GM12891 (cell line): ENCODE results near the gene WDR64.

ENCODE experiments used
- PAX5 ChIP-seq: IDR thresholded peaks from 2 replicates; pipeline ENCODE4 v1.6.1; 2011; ENCODE audit warnings: low read length, moderate library complexity, mild to moderate bottlenecking; ENCODE audit not compliant: insufficient read depth, severe bottlenecking
- POLR2A ChIP-seq: IDR thresholded peaks from 2 replicates; pipeline ENCODE4 v1.6.1; 2011; ENCODE audit warnings: low read depth, low read length, control low read depth
- POLR2AphosphoS5 ChIP-seq: IDR thresholded peaks from 2 replicates; pipeline ENCODE4 v1.6.1; 2011; ENCODE audit warnings: low read depth, low read length, control low read depth
- SPI1 ChIP-seq: IDR thresholded peaks from 2 replicates; pipeline ENCODE4 v1.6.1; 2011; ENCODE audit warnings: low read depth, low read length, control low read depth
- TAF1 ChIP-seq: IDR thresholded peaks from 2 replicates; pipeline ENCODE4 v1.6.1; 2011; ENCODE audit warnings: low read depth, low read length, control low read depth

DNA sequence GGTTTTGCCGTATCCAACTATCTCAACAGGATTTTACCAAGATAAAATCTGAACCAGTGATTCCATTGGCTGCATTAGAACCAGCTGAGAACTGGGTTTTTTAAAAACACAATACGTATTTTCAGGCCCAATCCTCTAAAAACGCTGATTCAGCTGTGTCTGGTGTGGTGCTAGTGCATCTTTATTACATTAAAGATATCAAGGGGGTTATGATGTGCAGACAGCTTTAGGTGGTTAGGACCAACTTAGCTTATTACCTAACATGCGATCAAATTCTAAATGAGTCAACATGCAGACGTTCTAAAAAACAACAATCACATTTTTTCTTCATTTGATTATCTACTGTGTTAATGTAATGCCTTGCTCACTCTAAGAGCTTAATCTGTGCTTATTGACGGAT, 163.9 kb downstream of the WDR64 start:
- TF ChIP-seq POLR2A (no peak), TAF1 (no peak), POLR2AphosphoS5 (no peak), PAX5 (no peak), SPI1 (no peak)
